GM19351 (cell line): Measurements from ENCODE around the gene ADIRF.
"Not testable (repeated sequence)": the region's sequence is repeated elsewhere in the genome, so short reads cannot be mapped to it uniquely, and the experiment has no call there.

ENCODE experiments used
- ATAC-seq: cut with Tn5 transposase; IDR thresholded peaks from one replicate; pipeline ENCODE4 v1.9.1; 2021; ENCODE audit warnings: mild to moderate bottlenecking, moderate library complexity; ENCODE audit not compliant: unreplicated experiment

Gene ADIRF

DNA sequence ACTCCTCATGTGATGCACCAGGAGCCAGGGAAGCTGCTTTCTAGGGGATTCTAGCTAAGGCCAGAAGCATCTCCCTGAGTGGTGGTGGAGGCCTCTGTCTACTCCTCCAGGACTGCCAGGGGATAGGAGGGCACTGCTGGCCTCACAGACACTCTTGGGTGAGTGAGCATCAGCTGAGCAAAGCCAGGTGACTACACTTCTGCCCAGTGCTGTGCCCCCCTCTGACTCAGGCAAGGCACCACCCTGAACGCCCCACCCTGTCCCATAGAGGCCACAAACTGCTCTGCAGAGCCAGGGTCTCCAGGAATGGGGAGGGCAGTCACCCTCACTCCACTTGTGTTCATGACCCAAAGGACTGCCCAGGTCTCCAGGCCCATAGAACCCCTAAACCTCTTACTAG, 51.2 kb downstream of the ADIRF start:
- not testable (repeated sequence) for ATAC-seq

DNA sequence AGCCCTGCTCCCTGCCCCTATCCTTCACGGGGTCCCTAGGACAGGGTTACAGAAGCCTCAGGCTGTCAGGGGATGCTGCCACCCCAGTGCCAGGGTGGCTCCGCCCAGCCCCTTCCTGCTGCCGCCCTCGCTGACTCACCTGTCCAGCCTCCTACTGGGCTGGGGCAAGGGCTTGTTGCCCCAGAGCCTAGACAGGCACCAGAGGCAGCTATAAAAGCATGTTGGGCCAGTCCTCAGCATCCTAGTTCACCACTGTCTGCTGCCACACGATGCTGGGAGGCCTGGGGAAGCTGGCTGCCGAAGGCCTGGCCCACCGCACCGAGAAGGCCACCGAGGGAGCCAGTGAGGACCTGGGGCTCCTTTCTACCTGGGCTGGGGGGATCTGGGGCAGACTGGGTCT, 51.8 kb downstream of the ADIRF start, which contains the start of gene FAM25A:
TSS of gene FAM25A (plus strand) at position 239 of the 400 bp plus-strand sequence. CDS start at position 270, 31 bp downstream.
- not testable (repeated sequence) for ATAC-seq
